Neural cell (in vitro differentiated cells): ENCODE data around the gene OGDH. TPM values are rescaled to one million over a fixed set of nuclear protein-coding genes. Genes with fewer than 3 reads are reported as not detected.

Experiments
- H2AFZ ChIP-seq: fragments of 200-600, 300-800 bp; sonication (generic), shearing (Covaris generic); 2 replicates; pipeline ENCODE4 v1.6.0; 2014; ENCODE audit warnings: low read depth, mild to moderate bottlenecking, antibody characterized with exemption, low read length, moderate library complexity
- H3F3A ChIP-seq: fragments of 200-600 bp; shearing (Covaris generic); 2 replicates; pipeline ENCODE4 v1.6.1; 2016; ENCODE audit warnings: mild to moderate bottlenecking, moderate library complexity, mixed read lengths, antibody characterized with exemption, low read length; ENCODE audit not compliant: insufficient read depth, poor library complexity, severe bottlenecking
- H3K27ac ChIP-seq: fragments of 200-600, 300-800 bp; sonication (generic), shearing (Covaris generic); 2 replicates; pipeline ENCODE4 v1.5.1; 2014; ENCODE audit warnings: mild to moderate bottlenecking, low read length, moderate library complexity
- H3K27me3 ChIP-seq: fragments of 300-800, 200-600 bp; sonication (generic), shearing (Covaris generic); 2 replicates; pipeline ENCODE4 v1.6.0; 2014; ENCODE audit warnings: mild to moderate bottlenecking, low read depth, low read length, moderate library complexity; ENCODE audit not compliant: insufficient read depth
- H3K36me3 ChIP-seq: fragments of 300-800, 200-600 bp; sonication (generic), shearing (Covaris generic); 2 replicates; pipeline ENCODE4 v1.5.1; 2014; ENCODE audit warnings: mild to moderate bottlenecking, antibody characterized with exemption, low read length, moderate library complexity; ENCODE audit not compliant: insufficient read depth
- H3K4me2 ChIP-seq: fragments of 300-800, 200-600 bp; sonication (generic), shearing (Covaris generic); 2 replicates; pipeline ENCODE4 v1.6.0; 2014; ENCODE audit warnings: mild to moderate bottlenecking, low read length
- H3K4me3 ChIP-seq: fragments of 300-800, 200-600 bp; sonication (generic), shearing (Covaris generic); 2 replicates; pipeline ENCODE4 v1.5.1; 2014; ENCODE audit warnings: mild to moderate bottlenecking, low read length, moderate library complexity
- H3K79me2 ChIP-seq: fragments of 200-600 bp; shearing (Covaris generic); replicated peaks from 2 replicates; pipeline ENCODE4 v1.6.0; 2014; ENCODE audit warnings: mild to moderate bottlenecking, low read length, moderate library complexity; ENCODE audit not compliant: insufficient read depth
- H3K9ac ChIP-seq: fragments of 300-800, 200-600 bp; sonication (generic), shearing (Covaris generic); 2 replicates; pipeline ENCODE4 v1.6.1; 2016; ENCODE audit warnings: mild to moderate bottlenecking, low read length, mixed read lengths
- H3K9me2 ChIP-seq: fragments of 200-600 bp; shearing (Covaris generic); 2 replicates; pipeline ENCODE4 v1.6.1; 2016; ENCODE audit warnings: mild to moderate bottlenecking, low read length, mixed read lengths; ENCODE audit not compliant: insufficient read depth
- H3K9me3 ChIP-seq: fragments of 200-600, 300-800 bp; sonication (generic), shearing (Covaris generic); 2 replicates; pipeline ENCODE4 v1.6.1; 2016; ENCODE audit warnings: mild to moderate bottlenecking, mixed run types, low read length, moderate library complexity, mixed read lengths
- H4K20me1 ChIP-seq: fragments of 200-600 bp; shearing (Covaris generic); 2 replicates; pipeline ENCODE4 v1.6.1; 2016; ENCODE audit warnings: mild to moderate bottlenecking, mixed run types; ENCODE audit not compliant: insufficient read depth
- EP300 ChIP-seq: fragments of 450-650 bp; conservative IDR thresholded peaks from 2 replicates; pipeline ENCODE4 v1.6.1; 2014; ENCODE audit warnings: antibody characterized with exemption, mild to moderate bottlenecking, moderate library complexity; ENCODE audit not compliant: poor library complexity, severe bottlenecking
- EZH2 ChIP-seq: fragments of 200-600, 300-800 bp; shearing (Covaris generic), sonication (generic); IDR thresholded peaks from 2 replicates; pipeline ENCODE4 v1.6.1; 2014; ENCODE audit warnings: antibody characterized with exemption, low read length, borderline replicate concordance, mild to moderate bottlenecking; ENCODE audit not compliant: insufficient read depth, poor library complexity, severe bottlenecking
- MXI1 ChIP-seq: fragments of 450-650 bp; conservative IDR thresholded peaks from 2 replicates; pipeline ENCODE4 v1.6.1; 2014; ENCODE audit warnings: antibody characterized with exemption, mild to moderate bottlenecking; ENCODE audit not compliant: poor library complexity, severe bottlenecking
- POLR2AphosphoS5 ChIP-seq: IDR thresholded peaks from 2 replicates; pipeline ENCODE4 v1.6.1; 2012
- RAD21 ChIP-seq: fragments of 450-650 bp; conservative IDR thresholded peaks from 2 replicates; pipeline ENCODE4 v1.6.1; 2014; ENCODE audit warnings: antibody characterized with exemption, mild to moderate bottlenecking, moderate library complexity
- SMC3 ChIP-seq: fragments of 450-650 bp; conservative IDR thresholded peaks from 2 replicates; pipeline ENCODE4 v1.6.1; 2014; ENCODE audit warnings: antibody characterized with exemption, mild to moderate bottlenecking, moderate library complexity; ENCODE audit not compliant: poor library complexity
- TAF1 ChIP-seq: IDR thresholded peaks from 2 replicates; pipeline ENCODE4 v1.6.1; 2012; ENCODE audit warnings: low read depth
- polyA plus RNA-seq: library from polyadenylated mRNA; depleted of rRNA; stranded (reverse); fragments of >200 nt; gene quantifications from 2 replicates; pipeline ENCODE4 v1.2.3, GENCODE V29; 2014
- TF ChIP-seq, protein P1 (sequence below): fragments of 450-650 bp; IDR thresholded peaks from 2 replicates; pipeline ENCODE4 v1.5.1; 2014; ENCODE audit warnings: antibody characterized with exemption, mild to moderate bottlenecking, moderate library complexity; ENCODE audit not compliant: poor library complexity, severe bottlenecking
- TF ChIP-seq, protein P2 (sequence below): IDR thresholded peaks from 2 replicates; pipeline ENCODE4 v1.6.1; 2012; ENCODE audit warnings: borderline replicate concordance

OGDH gene
- polyA plus RNA-seq, 1 donor from 2014 or later, result 16.9 TPM

DNA sequence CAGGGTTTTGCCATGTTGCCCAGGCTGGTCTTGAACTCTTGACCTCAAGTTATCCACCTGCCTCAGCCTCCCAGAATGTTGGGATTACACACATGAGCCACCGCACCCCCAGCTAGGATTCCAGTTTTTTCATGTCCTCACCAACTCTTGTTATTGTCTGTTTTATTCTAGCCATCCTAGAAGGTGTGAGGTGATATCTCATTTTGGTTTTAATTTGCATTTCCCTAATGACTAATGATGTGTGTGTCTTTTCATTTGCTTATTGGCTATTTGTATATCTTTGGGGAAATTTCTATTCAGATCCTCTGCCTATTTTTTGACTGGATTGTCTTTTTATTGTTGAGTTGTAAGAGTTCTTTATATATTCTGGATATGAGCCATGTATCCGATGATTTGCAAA, 83.0 kb downstream of the OGDH start:
- Histone ChIP-seq H3K4me3 (no peak overlapping the region), H3K27me3 (no peaks in the 10 kb centered on the region), H3K9me3 (no peaks in the 10 kb centered on the region), H3K4me2 (no peak overlapping the region), H2AFZ (no peak overlapping the region), H3F3A (no peaks in the 10 kb centered on the region), H3K27ac (no peak overlapping the region), H3K36me3 (no peaks in the 10 kb centered on the region), H3K9me2 (no peaks in the 10 kb centered on the region), H3K9ac (no peak overlapping the region), H3K79me2 (no peaks in the 10 kb centered on the region), H4K20me1 (no peaks in the 10 kb centered on the region)
- no peak for TF ChIP-seq SMC3
- TF ChIP-seq MXI1, result no peak
- TF ChIP-seq, protein P1, sequence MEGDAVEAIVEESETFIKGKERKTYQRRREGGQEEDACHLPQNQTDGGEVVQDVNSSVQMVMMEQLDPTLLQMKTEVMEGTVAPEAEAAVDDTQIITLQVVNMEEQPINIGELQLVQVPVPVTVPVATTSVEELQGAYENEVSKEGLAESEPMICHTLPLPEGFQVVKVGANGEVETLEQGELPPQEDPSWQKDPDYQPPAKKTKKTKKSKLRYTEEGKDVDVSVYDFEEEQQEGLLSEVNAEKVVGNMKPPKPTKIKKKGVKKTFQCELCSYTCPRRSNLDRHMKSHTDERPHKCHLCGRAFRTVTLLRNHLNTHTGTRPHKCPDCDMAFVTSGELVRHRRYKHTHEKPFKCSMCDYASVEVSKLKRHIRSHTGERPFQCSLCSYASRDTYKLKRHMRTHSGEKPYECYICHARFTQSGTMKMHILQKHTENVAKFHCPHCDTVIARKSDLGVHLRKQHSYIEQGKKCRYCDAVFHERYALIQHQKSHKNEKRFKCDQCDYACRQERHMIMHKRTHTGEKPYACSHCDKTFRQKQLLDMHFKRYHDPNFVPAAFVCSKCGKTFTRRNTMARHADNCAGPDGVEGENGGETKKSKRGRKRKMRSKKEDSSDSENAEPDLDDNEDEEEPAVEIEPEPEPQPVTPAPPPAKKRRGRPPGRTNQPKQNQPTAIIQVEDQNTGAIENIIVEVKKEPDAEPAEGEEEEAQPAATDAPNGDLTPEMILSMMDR, result no peak
- no peak for TF ChIP-seq EZH2
- TF ChIP-seq, protein P2, sequence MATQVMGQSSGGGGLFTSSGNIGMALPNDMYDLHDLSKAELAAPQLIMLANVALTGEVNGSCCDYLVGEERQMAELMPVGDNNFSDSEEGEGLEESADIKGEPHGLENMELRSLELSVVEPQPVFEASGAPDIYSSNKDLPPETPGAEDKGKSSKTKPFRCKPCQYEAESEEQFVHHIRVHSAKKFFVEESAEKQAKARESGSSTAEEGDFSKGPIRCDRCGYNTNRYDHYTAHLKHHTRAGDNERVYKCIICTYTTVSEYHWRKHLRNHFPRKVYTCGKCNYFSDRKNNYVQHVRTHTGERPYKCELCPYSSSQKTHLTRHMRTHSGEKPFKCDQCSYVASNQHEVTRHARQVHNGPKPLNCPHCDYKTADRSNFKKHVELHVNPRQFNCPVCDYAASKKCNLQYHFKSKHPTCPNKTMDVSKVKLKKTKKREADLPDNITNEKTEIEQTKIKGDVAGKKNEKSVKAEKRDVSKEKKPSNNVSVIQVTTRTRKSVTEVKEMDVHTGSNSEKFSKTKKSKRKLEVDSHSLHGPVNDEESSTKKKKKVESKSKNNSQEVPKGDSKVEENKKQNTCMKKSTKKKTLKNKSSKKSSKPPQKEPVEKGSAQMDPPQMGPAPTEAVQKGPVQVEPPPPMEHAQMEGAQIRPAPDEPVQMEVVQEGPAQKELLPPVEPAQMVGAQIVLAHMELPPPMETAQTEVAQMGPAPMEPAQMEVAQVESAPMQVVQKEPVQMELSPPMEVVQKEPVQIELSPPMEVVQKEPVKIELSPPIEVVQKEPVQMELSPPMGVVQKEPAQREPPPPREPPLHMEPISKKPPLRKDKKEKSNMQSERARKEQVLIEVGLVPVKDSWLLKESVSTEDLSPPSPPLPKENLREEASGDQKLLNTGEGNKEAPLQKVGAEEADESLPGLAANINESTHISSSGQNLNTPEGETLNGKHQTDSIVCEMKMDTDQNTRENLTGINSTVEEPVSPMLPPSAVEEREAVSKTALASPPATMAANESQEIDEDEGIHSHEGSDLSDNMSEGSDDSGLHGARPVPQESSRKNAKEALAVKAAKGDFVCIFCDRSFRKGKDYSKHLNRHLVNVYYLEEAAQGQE, result no peak
- TF ChIP-seq POLR2AphosphoS5, result no peak
- TF ChIP-seq TAF1, result no peak
- TF ChIP-seq EP300, result no peak

DNA sequence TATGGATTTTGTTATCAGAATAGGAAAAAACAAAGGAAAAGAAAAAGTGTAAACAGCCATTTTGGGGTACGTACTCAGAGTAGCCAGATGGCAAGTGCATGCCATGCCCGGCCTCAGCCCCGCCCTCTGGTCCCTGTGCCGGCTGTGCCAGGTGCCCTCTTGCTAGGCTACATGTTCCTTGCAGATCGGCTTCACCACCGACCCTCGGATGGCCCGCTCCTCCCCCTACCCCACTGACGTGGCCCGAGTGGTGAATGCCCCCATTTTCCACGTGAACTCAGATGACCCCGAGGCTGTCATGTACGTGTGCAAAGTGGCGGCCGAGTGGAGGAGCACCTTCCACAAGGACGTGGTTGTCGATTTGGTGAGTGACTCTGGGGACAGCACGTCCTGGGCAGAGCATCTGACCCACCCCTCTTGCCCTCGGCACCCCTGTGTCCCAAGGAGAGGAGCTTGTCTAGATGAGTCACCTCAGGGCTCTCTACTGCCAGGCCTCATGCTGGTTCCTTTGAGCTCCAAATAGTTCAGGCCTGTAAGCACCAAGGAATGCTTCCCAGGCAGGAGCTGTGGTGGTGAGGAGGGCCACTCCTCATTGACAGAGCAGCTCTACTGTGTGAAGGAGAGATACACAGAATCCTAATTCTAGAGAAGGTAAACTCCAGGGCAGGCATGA, 87.3 kb downstream of the OGDH start:
- Histone ChIP-seq H3K27ac (no peak overlapping the region), H3F3A (no peaks in the 10 kb centered on the region), H3K36me3 (no peaks in the 10 kb centered on the region), H3K27me3 (no peaks in the 10 kb centered on the region), H2AFZ (no peak overlapping the region), H3K9me3 (no peaks in the 10 kb centered on the region), H3K9ac (no peak overlapping the region), H3K4me2 (no peak overlapping the region), H3K9me2 (no peaks in the 10 kb centered on the region), H3K4me3 (no peak overlapping the region), H4K20me1 (no peaks in the 10 kb centered on the region), H3K79me2 (no peaks in the 10 kb centered on the region)
- TF ChIP-seq, protein P1, result no peak
- TF ChIP-seq MXI1, result no peak
- no peak for TF ChIP-seq RAD21
- TF ChIP-seq POLR2AphosphoS5, result no peak
- no peak for TF ChIP-seq TAF1
- no peak for TF ChIP-seq EP300
- TF ChIP-seq SMC3, result no peak
- no peak for TF ChIP-seq EZH2
- TF ChIP-seq, protein P2, result no peak
